ENCODE data around the gene PTCD3.

PTCD3 gene

DNA sequence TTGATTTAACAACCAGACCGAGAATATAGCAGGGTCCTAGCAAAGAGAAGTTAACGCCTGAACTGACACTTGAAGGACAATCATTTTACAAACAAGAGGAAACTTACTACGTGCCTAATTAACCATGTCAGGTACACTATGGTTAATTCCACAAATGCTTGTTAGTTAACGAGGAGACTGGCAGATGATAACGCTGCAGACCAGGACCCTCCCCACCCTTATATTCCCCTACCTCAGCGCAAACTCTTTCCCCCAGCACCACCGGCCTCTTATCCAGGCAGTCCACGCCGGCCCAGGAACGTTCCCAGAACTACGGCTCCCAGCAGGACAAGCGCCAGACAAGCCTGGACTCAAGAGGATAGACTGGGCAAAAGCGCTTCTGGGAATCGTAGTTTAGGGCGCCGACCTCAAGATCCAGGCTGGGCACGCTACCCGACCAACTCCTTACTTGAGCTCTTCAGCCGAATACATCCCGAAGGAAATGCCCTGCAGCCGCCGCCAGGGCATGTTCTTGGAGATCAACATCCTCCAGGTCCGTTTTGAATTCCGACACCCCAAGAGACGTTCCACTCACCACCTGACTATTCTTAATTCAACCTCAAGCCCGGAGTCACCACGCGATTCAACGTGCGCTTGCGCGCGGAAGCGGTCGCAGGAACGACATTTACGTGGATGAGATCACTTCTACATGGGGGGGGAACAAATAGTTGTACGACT is 625 bp upstream of the PTCD3 start, which contains the start of gene POLR1A:
TSS of gene POLR1A (minus strand) at position 635 of the 717 bp plus-strand sequence. CDS start at position 525, 110 bp downstream.
- peak within 1 kb of the TSS; percentile 9 for H3K9ac ChIP-seq
- no peaks in the 10 kb centered on the region for H3K36me3 ChIP-seq (ENCODE audit: control insufficient read depth, insufficient read depth, low read length)
- H3K27me3 ChIP-seq (ENCODE audit: control insufficient read depth, insufficient read depth, low read length): no peaks in the 10 kb centered on the region
- H3K4me1 ChIP-seq: peaks cover 5% of the 10 kb centered on the region
- H2AFZ ChIP-seq: peak within 1 kb of the TSS; percentile 77
- H3K9me3 ChIP-seq (ENCODE audit: control insufficient read depth, low read length): no peaks in the 10 kb centered on the region
- H3K27ac ChIP-seq: peak within 1 kb of the TSS; percentile 80
- peaks cover 49% of the 10 kb centered on the region for H3K79me2 ChIP-seq
- TF ChIP-seq, protein P1, sequence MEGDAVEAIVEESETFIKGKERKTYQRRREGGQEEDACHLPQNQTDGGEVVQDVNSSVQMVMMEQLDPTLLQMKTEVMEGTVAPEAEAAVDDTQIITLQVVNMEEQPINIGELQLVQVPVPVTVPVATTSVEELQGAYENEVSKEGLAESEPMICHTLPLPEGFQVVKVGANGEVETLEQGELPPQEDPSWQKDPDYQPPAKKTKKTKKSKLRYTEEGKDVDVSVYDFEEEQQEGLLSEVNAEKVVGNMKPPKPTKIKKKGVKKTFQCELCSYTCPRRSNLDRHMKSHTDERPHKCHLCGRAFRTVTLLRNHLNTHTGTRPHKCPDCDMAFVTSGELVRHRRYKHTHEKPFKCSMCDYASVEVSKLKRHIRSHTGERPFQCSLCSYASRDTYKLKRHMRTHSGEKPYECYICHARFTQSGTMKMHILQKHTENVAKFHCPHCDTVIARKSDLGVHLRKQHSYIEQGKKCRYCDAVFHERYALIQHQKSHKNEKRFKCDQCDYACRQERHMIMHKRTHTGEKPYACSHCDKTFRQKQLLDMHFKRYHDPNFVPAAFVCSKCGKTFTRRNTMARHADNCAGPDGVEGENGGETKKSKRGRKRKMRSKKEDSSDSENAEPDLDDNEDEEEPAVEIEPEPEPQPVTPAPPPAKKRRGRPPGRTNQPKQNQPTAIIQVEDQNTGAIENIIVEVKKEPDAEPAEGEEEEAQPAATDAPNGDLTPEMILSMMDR (IDR thresholded peaks at IDR 0.05): peak; percentile 9
- H3K4me2 ChIP-seq (ENCODE audit: low read length): peak within 1 kb of the TSS; percentile 82
- peak within 1 kb of the TSS; percentile 95 for H3K4me3 ChIP-seq (ENCODE audit: low read depth, low read length)

DNA sequence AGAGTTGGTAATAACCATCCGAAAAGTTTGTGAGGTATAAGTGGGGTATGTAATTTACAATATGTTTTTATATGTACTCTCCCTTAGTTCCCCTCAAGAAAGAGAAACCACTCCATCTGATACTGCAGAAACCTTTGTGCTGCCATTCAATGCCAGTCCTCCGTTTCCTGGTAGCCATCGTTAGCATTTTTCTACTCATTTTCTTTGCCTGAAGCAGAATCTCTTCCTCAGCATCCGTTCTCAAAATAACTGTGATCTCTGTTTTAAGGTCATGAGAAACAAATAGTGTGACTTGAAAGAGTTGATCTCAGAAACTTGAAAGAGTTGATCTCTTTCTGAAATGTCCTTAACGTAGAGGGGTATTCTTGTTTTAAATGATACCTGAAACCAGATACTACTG is 996 bp downstream of the PTCD3 start:
- H3K4me1 ChIP-seq: peaks cover 5% of the 10 kb centered on the region
- no peaks in the 10 kb centered on the region for H3K9me3 ChIP-seq (ENCODE audit: control insufficient read depth, low read length)
- H2AFZ ChIP-seq: no peak overlapping the region
- no peaks in the 10 kb centered on the region for H3K36me3 ChIP-seq (ENCODE audit: control insufficient read depth, insufficient read depth, low read length)
- no peak overlapping the region for H3K9ac ChIP-seq
- TF ChIP-seq, protein P1 (IDR thresholded peaks at IDR 0.05): no peak
- H3K79me2 ChIP-seq: peaks cover 52% of the 10 kb centered on the region
- H3K27me3 ChIP-seq (ENCODE audit: control insufficient read depth, insufficient read depth, low read length): no peaks in the 10 kb centered on the region
- no peak overlapping the region for H3K27ac ChIP-seq
- H3K4me2 ChIP-seq (ENCODE audit: low read length): peak overlapping the region; percentile 82
- H3K4me3 ChIP-seq (ENCODE audit: low read depth, low read length): peak overlapping the region; percentile 95

DNA sequence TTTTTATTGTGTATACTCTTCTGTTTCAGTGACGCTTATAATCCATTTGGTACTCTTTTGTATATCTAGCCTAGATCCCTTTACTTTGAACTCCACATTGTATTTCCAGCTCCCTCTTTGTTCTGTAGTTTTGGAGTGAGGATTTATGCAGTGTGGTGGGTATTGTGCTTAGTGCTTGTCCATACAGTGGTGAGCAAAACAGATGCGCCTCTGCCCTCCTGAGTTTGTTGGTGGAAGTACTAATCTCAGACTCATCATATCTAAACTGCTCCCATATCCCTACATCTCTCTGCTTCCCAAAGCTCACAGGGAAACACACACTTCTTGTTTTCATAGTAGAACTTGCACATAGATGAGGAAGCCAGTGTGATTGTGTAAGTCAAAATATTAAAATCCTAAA is 12.1 kb downstream of the PTCD3 start:
- Histone ChIP-seq H3K9me3 (ENCODE audit: control insufficient read depth, low read length) (no peaks in the 10 kb centered on the region), H3K4me1 (no peaks in the 10 kb centered on the region), H3K4me2 (ENCODE audit: low read length) (no peak overlapping the region), H3K79me2 (no peaks in the 10 kb centered on the region), H3K36me3 (ENCODE audit: control insufficient read depth, insufficient read depth, low read length) (no peaks in the 10 kb centered on the region), H3K27ac (no peak overlapping the region), H3K9ac (no peak overlapping the region), H3K27me3 (ENCODE audit: control insufficient read depth, insufficient read depth, low read length) (no peaks in the 10 kb centered on the region), H2AFZ (no peak overlapping the region), H3K4me3 (ENCODE audit: low read depth, low read length) (no peak overlapping the region)
- TF ChIP-seq, protein P1 (IDR thresholded peaks at IDR 0.05): no peak

DNA sequence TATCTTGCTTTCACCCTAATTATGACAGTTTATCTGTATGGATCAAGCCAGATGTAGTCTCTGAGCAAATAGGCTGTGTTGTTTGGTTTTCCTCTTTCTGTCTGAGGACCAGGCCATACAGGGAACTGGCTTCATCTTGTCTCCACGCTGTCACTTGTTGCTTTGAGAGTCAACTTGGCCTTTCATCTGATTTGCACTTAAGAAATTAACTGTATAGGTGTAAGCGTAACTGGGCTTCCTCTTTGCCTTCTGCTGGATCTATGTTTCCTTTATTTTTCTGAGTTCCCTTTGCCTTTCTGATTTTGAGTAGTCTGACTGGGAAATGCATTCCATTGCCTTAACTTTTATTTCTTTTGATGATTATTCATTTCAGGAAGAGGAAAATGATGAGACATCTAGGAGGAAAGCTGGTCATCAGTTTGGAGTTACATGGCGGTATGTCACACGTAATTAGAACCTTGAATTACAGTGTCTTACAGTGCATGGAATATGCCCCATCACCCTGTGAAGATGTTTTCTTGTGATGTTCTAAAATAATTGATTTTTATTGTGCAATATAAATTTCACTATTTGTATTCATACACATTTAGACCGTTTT is 17.4 kb downstream of the PTCD3 start:
- Histone ChIP-seq H3K4me3 (ENCODE audit: low read depth, low read length) (no peak overlapping the region), H3K4me2 (ENCODE audit: low read length) (no peak overlapping the region), H3K36me3 (ENCODE audit: control insufficient read depth, insufficient read depth, low read length) (no peaks in the 10 kb centered on the region), H3K4me1 (no peaks in the 10 kb centered on the region), H3K79me2 (no peaks in the 10 kb centered on the region), H3K27me3 (ENCODE audit: control insufficient read depth, insufficient read depth, low read length) (no peaks in the 10 kb centered on the region), H3K9ac (no peak overlapping the region), H2AFZ (no peak overlapping the region), H3K9me3 (ENCODE audit: control insufficient read depth, low read length) (no peaks in the 10 kb centered on the region), H3K27ac (no peak overlapping the region)
- TF ChIP-seq, protein P1 (IDR thresholded peaks at IDR 0.05): no peak
